Spleen (tissue), 11 donors: Measurements from ENCODE around the gene INVS. TPM values are rescaled to one million over a fixed set of nuclear protein-coding genes. Genes with fewer than 3 reads are reported as not detected.
A peak's percentile ranks its signal among the peaks of the same experiment; 100 is the strongest.
"Not testable (repeated sequence)": the region's sequence is repeated elsewhere in the genome, so short reads cannot be mapped to it uniquely, and the experiment has no call there.

ENCODE experiments used
- DNase-seq: peaks from one replicate; pipeline ENCODE4 v3.0.0-alpha.2; 2020
- H3K27ac ChIP-seq, 8 donors: fragments of 200-600 bp; sonication (generic) in 7 of 8; 1 replicate in 4 of 8; 2 replicates in 4 of 8; pipeline versions ENCODE4 v1.5.0 to v1.8.0; 2016 to 2021; ENCODE audit warnings: inconsistent platforms in 4 of 8, mild to moderate bottlenecking in 4 of 8, moderate library complexity in 1 of 8
- H3K27me3 ChIP-seq, 7 donors: fragments of 200-600 bp; sonication (generic) in 6 of 7; replicated peaks in 1 of 7; 1 replicate in 4 of 7; 2 replicates in 3 of 7; pipeline versions ENCODE4 v1.5.0 to v1.8.0; 2016 to 2021; ENCODE audit warnings: inconsistent platforms in 3 of 7, mild to moderate bottlenecking in 1 of 7
- H3K36me3 ChIP-seq, 6 donors: fragments of 200-600 bp; sonication (generic) in 5 of 6; 1 replicate in 4 of 6; 2 replicates in 2 of 6; pipeline versions ENCODE4 v1.5.0 to v1.8.0; 2016 to 2021; ENCODE audit warnings: inconsistent platforms in 2 of 6
- H3K4me1 ChIP-seq, 6 donors: fragments of 200-600 bp; sonication (generic) in 5 of 6; 1 replicate in 3 of 6; 2 replicates in 3 of 6; pipeline versions ENCODE4 v1.5.0 to v1.8.0; 2016 to 2021; ENCODE audit warnings: inconsistent platforms in 3 of 6
- H3K4me3 ChIP-seq, 8 donors: fragments of 200-600 bp; sonication (generic) in 7 of 8; 1 replicate in 4 of 8; 2 replicates in 4 of 8; pipeline versions ENCODE4 v1.5.0 to v1.8.0; 2016 to 2021; ENCODE audit warnings: inconsistent platforms in 4 of 8, mild to moderate bottlenecking in 4 of 8, moderate library complexity in 2 of 8
- H3K9me3 ChIP-seq, 8 donors: fragments of 200-600 bp; sonication (generic) in 7 of 8; 1 replicate in 4 of 8; 2 replicates in 4 of 8; pipeline versions ENCODE4 v1.5.0 to v1.8.0; 2016 to 2021; ENCODE audit warnings: inconsistent platforms in 4 of 8
- CTCF ChIP-seq, 11 experiments: fragments of 200-600 bp in 7 of 11; fragments of 450-650 bp in 4 of 11; sonication (generic) in 4 of 11; IDR thresholded peaks in 8 of 11; conservative IDR thresholded peaks in 3 of 11; 1 replicate in 7 of 11; 2 replicates in 4 of 11; pipeline versions ENCODE4 v1.4.0 to v1.8.0; 2016 to 2021; ENCODE audit warnings: antibody characterized with exemption in 11 of 11, inconsistent platforms in 4 of 11, mild to moderate bottlenecking in 1 of 11
- POLR2A ChIP-seq, 3 donors: fragments of 450-650 bp; IDR thresholded peaks; one replicate each; pipeline ENCODE4 v1.5.1; 2017; ENCODE audit warnings: antibody characterized with exemption in 3 of 3, mild to moderate bottlenecking in 1 of 3
- POLR2AphosphoS5 ChIP-seq, 3 donors: sonication (generic); formaldehyde crosslinking; IDR thresholded peaks; one replicate each; pipeline ENCODE4 v1.5.1; 2017; ENCODE audit warnings: antibody characterized with exemption in 3 of 3
- WGBS, 5 donors: extraction: QIAGEN DNeasy Blood & Tissue Kit in 3 of 5; methylation state at CpG; one replicate each; pipeline versions ENCODE4 v1.1.5 to v1.1.7; 2013 to 2018; 5-methylcytosine and 5-hydroxymethylcytosine counted together
- intact Hi-C: fragments of 100-400 bp; cut with DNase I; formaldehyde crosslinking; loops from one replicate; pipeline ENCODE4 v1.15.0; 2023; ENCODE audit warnings: low total_unique reads
- polyA plus RNA-seq, 3 donors: library from polyadenylated mRNA; stranded (reverse); fragments of 200-250 nt; gene quantifications; one replicate each; pipeline ENCODE4 v1.2.1, GENCODE V29; 2013
- total RNA-seq, 7 donors: library from RNA; depleted of rRNA in 3 of 7; stranded (reverse); fragments of >200 nt in 3 of 7; fragmentation: NEBNext Ultra II Directional in 4 of 7; extraction: Animal tissue kit (Norgen Biotek cat#: 25700) in 4 of 7; gene quantifications; one replicate each; pipeline versions ENCODE4 v1.1.0 to v1.2.1, GENCODE V29; 2016 to 2021
- donor health status: healthy with polysubstance abuse.
- donor health status: DM: no; HTN: no; CAD: no; lungs with moderate emphysema.
- donor health status: DM: no; HTN: no; CAD: no.
- donor health status: Bipolar disorder and iron deficiency.
- donor health status: healthy.
- donor health status: DM: no; HTN: no; CAD: no.
- donor health status: DM: yes; HTN: yes; CAD: no.

The INVS gene
- total and polyA plus RNA-seq, 10 donors = 3.0 to 49.5 (median 25.9) TPM

- intact Hi-C loops = no loop called here
- no peaks in the 10 kb centered on the region for H3K27me3 ChIP-seq
- H3K36me3 ChIP-seq = no peaks in the 10 kb centered on the region
- no peak overlapping the region for H3K27ac ChIP-seq
- H3K4me3 ChIP-seq = no peak overlapping the region
- no peaks in the 10 kb centered on the region for H3K9me3 ChIP-seq
- TF ChIP-seq POLR2A (IDR thresholded peaks at IDR 0.05) = no peak
- 88 to 98% (median 95%) methylated on average over 1 of the region's 1 CpG for WGBS, 5 donors
- peaks cover 24 to 97% (median 79%) of the 10 kb centered on the region in 6 donors for H3K4me1 ChIP-seq
- no peak for DNase-seq
Observed at GRCh38 chr9:100092066-100092465, 7.0 kb upstream of the INVS start.

- WGBS, 5 donors = 89 to 98% (median 97%) methylated on average over 2 of the region's 2 CpGs
- H3K27me3 ChIP-seq, H3K27ac ChIP-seq, H3K4me3 ChIP-seq, H3K9me3 ChIP-seq, DNase-seq, H3K36me3 ChIP-seq, intact Hi-C loops: not testable (repeated sequence)
- H3K4me1 ChIP-seq = peaks cover 19 to 91% (median 72%) of the 10 kb centered on the region in 6 donors
Observed at GRCh38 chr9:100094411-100094810, 4.6 kb upstream of the INVS start.

- Histone ChIP-seq H3K9me3 (no peaks in the 10 kb centered on the region), H3K4me1 (peaks cover 26 to 82% (median 70%) of the 10 kb centered on the region in 6 donors), H3K4me3 (no peak overlapping the region), H3K27me3 (no peaks in the 10 kb centered on the region), H3K27ac (no peak overlapping the region), H3K36me3 (peaks cover 0 to 3% (median 0%) of the 10 kb centered on the region in 6 donors)
- TF ChIP-seq CTCF (IDR thresholded peaks at IDR 0.05 in 8 of 11, conservative IDR thresholded peaks at IDR 0.05 in 3 of 11) = no peak
- TF ChIP-seq POLR2AphosphoS5 (IDR thresholded peaks at IDR 0.05) = no peak
- 85 to 91% (median 87%) methylated on average over 3 of the region's 3 CpGs for WGBS, 5 donors
- no peak for DNase-seq
- intact Hi-C loops = no loop called here
Observed at GRCh38 chr9:100096378-100096916, 2.6 kb upstream of the INVS start.

- Histone ChIP-seq H3K36me3 (peaks cover 0 to 21% (median 0%) of the 10 kb centered on the region in 6 donors), H3K4me1 (peaks cover 26 to 65% (median 58%) of the 10 kb centered on the region in 6 donors), H3K4me3 (peak overlapping the region; percentile 83 to 98 (median 94)), H3K9me3 (no peaks in the 10 kb centered on the region), H3K27ac (peak overlapping the region; percentile 80 to 95 (median 92)), H3K27me3 (no peaks in the 10 kb centered on the region)
- TF ChIP-seq POLR2AphosphoS5 (IDR thresholded peaks at IDR 0.05) (no peak), POLR2A (IDR thresholded peaks at IDR 0.05) (no peak), CTCF (IDR thresholded peaks at IDR 0.05 in 8 of 11, conservative IDR thresholded peaks at IDR 0.05 in 3 of 11) (no peak)
- DNase-seq = no peak
- 1 to 2% (median 2%) methylated on average over 35 to 37 of the region's 37 CpGs for WGBS, 5 donors
- intact Hi-C loops = no loop called here
Observed at GRCh38 chr9:100098046-100098886, 777 bp upstream of the INVS start.

- Histone ChIP-seq H3K9me3 (no peaks in the 10 kb centered on the region), H3K27ac (peak overlapping the region; percentile 75 to 95 (median 92)), H3K36me3 (peaks cover 0 to 32% (median 6%) of the 10 kb centered on the region in 6 donors), H3K4me1 (peaks cover 26 to 51% (median 45%) of the 10 kb centered on the region in 6 donors), H3K27me3 (no peaks in the 10 kb centered on the region), H3K4me3 (peak overlapping the region; percentile 83 to 98 (median 94))
- intact Hi-C loops = no loop called here
- no peak for TF ChIP-seq POLR2A (IDR thresholded peaks at IDR 0.05)
- no peak for TF ChIP-seq POLR2AphosphoS5 (IDR thresholded peaks at IDR 0.05)
- no peak for TF ChIP-seq CTCF (IDR thresholded peaks at IDR 0.05 in 8 of 11, conservative IDR thresholded peaks at IDR 0.05 in 3 of 11)
- DNase-seq = no peak
- 7 to 27% (median 10%) methylated on average over 10 of the region's 10 CpGs for WGBS, 5 donors
Observed at GRCh38 chr9:100099722-100100042, 639 bp downstream of the INVS start.
